Esophagus squamous epithelium (tissue), 4 donors: ENCODE results near the gene TMTC2.

ENCODE experiments used
- POLR2A ChIP-seq, 4 donors: fragments of 450-650 bp; IDR thresholded peaks; one replicate each; pipeline ENCODE4 v1.6.1; 2017; ENCODE audit warnings: antibody characterized with exemption in 4 of 4, mild to moderate bottlenecking in 4 of 4, moderate library complexity in 3 of 4
- TF ChIP-seq, protein P1 (sequence below), 6 experiments: fragments of 450-650 bp in 4 of 6; fragments of 200-600 bp in 2 of 6; sonication (generic) in 2 of 6; IDR thresholded peaks; one replicate each; pipeline ENCODE4 v1.5.1; 2016 to 2019; ENCODE audit warnings: antibody characterized with exemption in 6 of 6, mild to moderate bottlenecking in 4 of 6, moderate library complexity in 4 of 6

DNA sequence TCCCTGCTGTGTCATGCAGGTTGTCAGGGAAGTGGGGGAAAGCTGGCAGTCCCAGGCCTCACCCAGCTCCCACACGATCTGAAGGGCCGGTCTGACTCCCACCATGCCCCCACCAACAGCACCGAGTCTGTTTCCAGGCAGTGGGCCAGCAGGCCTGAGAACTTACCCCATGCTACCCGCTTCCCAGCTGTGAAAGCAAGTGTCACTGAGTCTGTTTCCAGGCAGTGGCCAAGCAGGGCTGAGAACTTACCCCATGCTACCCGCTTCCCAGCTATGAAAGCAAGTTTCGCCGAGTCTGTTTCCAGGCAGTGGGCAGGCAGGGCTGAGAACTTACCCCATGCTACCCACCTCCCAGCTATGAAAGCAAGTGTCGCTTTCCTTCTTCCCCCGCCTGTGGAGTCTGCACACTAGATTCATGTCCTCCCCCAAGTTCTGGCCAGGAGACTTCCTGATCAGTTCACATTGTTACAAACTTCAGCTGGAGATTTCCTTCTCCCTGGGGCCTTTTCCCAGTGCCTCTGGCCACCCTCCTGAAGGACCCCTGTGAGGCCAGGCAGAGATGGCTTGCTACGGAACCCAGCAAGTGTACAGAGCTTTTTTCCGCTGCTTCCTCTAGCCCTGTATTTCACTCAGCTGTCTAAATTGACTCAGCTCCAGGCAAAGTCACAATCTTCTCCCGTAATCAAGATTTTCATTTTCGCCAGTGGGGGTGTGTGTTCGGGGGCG, 435.4 kb downstream of the TMTC2 start:
- TF ChIP-seq, protein P1, sequence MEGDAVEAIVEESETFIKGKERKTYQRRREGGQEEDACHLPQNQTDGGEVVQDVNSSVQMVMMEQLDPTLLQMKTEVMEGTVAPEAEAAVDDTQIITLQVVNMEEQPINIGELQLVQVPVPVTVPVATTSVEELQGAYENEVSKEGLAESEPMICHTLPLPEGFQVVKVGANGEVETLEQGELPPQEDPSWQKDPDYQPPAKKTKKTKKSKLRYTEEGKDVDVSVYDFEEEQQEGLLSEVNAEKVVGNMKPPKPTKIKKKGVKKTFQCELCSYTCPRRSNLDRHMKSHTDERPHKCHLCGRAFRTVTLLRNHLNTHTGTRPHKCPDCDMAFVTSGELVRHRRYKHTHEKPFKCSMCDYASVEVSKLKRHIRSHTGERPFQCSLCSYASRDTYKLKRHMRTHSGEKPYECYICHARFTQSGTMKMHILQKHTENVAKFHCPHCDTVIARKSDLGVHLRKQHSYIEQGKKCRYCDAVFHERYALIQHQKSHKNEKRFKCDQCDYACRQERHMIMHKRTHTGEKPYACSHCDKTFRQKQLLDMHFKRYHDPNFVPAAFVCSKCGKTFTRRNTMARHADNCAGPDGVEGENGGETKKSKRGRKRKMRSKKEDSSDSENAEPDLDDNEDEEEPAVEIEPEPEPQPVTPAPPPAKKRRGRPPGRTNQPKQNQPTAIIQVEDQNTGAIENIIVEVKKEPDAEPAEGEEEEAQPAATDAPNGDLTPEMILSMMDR (IDR thresholded peaks at IDR 0.05), result no peak
- no peak for TF ChIP-seq POLR2A (IDR thresholded peaks at IDR 0.05)
